Esophagus mucosa (tissue), 1 donor: Measurements from ENCODE around the gene RAB22A. TPM values are rescaled to one million over a fixed set of nuclear protein-coding genes. Genes with fewer than 3 reads are reported as not detected.
"Not testable (repeated sequence)": the region's sequence is repeated elsewhere in the genome, so short reads cannot be mapped to it uniquely, and the experiment has no call there.

Experiments used
- ATAC-seq: fragments of 200-7000 bp; cut with Tn5 transposase; one replicate; pipeline ENCODE4 v1.9.1; 2020
- total RNA-seq: library from RNA; stranded (reverse); gene quantifications from one replicate; pipeline ENCODE4 v1.2.4, GENCODE V29; 2023
- donor health status: DM: yes; HTN: yes; CAD: no.

RAB22A gene
- total RNA-seq, 1 donor from 2014 or later = 24.7 TPM

GRCh38 chr20:58344741-58345140 lies 35.2 kb downstream of the RAB22A start:
- ATAC-seq = no peak

- ATAC-seq = peak; percentile 66
Measured at GRCh38 chr20:58349570-58349969, 40.1 kb downstream of the RAB22A start.

DNA sequence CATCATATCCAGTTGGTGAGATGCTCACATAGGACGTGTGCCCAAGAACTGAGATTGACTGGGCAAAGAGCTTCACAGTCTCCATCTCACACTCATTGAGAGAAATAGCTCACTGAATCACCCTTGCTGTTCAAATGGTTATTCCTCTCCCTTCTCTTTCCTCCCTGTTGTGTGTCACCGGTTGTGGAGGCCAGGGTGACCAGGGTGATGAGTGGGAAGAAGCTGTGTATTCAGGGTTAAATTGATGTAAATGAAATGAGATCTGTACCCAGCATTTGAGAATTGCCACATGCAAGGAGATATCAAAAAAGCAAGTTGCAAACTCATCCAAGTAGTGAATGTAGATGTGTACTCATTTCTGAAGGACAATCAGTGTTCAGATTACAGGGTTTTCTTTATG lies 43.0 kb downstream of the RAB22A start:
- ATAC-seq = no peak

GRCh38 chr20:58359441-58359840 lies 49.9 kb downstream of the RAB22A start:
- ATAC-seq = no peak

DNA sequence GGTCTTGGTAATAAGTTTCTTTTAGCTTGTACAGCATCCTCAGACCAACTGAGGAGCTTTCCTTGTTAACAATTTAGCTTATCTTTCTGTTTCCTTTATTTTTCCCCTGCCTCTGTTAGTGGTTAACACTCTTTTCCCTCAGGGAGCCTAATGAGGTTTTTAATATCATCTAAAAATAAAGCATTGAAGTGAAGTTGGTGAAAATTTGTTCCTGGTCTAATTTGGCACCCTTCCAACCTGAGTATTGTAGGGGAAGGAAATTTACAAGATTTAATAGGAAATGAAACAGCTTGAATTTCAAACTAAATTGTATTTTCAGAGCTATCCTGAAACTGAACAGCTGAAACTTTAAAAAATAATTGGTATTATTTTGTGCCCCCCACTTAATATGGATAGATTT lies 51.4 kb downstream of the RAB22A start:
- ATAC-seq = no peak

DNA sequence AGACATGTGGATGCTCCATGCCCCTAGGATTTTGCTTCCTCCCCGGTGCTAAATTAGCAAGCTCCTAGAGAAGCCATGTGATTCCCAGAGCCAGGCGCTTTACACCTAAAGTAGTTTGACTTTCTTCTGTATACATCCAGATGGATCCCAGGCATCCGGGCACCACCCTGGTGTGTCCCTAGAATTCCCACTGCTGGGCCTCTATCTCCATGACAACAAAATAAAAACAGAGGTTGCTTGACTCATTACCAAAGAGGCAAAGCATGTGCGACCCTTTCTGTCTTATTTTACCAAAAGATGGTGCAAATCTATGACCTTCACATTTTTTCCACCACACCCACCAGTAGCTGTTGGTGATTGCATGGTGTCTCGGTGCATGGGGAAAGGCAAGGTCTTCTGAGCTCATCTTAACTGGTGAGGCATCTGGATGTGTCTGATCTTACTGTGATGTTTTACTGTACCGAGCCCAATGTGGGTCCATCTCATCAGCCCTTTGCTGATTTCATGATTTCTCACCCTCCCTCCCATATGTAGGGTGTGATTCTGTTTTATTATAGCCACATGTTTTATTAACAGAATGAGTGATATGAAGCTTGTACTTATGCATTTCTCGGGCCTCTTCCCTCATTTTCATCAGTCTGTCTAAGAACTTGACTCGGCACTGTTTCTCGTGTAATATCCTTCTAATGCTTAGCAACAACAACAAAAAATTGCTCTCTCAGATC lies 52.1 kb downstream of the RAB22A start:
- no peak for ATAC-seq

- no peak for ATAC-seq
Measured at GRCh38 chr20:58362206-58362516, 52.6 kb downstream of the RAB22A start.

- ATAC-seq = no peak
Measured at GRCh38 chr20:58362970-58363369, 53.5 kb downstream of the RAB22A start.

GRCh38 chr20:58366866-58367265 lies 57.4 kb downstream of the RAB22A start:
- no peak for ATAC-seq

DNA sequence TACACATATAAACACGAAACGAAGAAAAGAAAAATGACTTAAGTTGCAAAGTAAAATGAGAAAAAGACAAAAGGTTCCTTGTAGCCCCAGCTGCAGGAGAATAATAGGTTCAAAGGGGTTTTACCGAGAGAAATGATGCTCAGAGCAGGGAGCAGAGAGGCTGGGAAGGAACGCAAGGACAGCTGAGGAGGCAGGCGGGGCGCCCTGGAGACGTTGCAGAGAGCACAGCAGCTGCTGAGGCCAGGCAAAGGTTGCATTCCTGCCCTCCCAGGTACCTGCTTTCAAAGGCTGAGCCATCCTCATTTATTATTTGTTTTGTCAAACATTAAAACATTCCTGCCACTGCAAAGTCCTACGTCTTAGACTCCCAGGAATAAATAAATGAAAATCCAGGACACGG lies 63.3 kb downstream of the RAB22A start:
- ATAC-seq = no peak

- not testable (repeated sequence) for ATAC-seq
Measured at GRCh38 chr20:58373296-58373695, 63.8 kb downstream of the RAB22A start.

DNA sequence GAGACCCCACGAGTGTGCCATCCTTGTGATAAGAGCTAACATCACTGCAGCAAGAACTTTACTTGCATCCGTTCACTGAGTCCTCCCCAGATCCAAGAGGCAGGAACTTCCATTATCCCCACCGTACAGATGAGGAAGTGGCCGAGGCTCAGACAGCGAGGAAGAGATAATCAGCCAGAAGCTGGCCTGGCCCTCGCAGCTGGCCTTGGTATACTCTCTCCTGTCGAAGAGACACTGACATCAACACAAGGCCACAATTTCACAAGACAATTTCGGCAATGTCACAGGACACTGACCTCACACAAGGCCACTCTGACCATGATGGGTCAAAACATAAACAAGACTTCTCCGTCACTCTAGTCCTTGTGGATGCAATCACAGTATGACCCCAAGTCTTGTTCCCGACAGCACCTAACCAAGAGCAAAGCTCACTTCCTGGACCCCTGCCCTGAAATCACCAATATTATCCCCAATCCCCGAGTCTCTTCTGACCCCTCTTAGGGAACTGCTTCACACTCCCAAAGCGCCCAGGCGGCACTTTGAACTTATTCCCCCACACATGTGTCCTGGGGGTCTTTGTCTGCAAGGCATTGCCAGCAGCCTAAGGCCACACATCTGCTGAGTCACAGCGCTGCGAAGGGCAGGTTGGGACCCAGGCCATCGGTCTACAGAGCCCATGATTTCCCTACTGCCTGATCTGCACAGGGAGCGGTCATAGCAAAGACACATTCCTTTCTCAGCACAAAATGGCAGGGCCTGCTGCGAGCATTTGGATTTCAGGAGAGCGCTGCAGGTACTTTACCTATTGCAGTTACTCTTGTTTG lies 64.7 kb downstream of the RAB22A start:
- no peak for ATAC-seq

DNA sequence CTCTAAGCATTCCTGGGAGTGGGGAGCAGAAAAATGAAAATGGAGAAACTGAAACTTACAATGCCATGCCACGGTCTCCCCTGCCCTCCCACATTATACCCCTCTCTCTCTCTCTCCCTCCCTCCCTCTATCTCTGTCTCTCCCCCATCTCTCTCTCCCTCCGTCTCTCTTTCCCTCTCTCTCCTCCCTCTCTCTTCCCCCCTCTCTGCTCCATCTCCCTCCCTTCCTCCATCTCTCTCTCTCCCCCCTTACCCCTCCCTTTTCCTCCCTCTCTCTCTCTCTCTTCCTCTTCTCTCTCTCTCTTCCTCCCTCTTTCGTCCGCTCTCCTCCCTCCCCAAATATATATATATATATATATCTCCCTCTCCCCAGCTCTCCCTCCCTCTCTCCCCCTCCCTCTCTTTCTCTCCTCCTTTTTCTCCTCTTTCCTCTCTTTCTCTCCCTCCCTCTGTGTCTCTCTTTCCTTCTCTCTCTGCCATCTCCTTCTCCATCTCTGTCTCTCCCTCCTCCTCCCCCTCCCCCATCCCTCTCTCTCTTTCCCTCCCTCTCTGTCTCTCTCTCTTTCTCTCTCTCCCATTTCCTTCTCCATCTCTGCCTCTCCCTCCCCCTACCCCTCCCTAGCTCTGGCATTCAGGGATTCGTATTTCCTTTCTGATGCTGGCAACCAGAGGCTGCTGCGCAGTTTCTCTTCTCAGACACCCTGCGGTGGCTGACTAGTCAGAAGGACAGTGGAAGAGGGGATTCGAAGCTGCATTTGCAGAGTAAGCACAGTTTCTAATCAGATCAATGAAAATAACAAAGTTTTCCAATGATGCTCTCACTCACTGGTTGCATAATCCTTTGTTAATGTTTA lies 65.6 kb downstream of the RAB22A start:
- ATAC-seq = no peak

DNA sequence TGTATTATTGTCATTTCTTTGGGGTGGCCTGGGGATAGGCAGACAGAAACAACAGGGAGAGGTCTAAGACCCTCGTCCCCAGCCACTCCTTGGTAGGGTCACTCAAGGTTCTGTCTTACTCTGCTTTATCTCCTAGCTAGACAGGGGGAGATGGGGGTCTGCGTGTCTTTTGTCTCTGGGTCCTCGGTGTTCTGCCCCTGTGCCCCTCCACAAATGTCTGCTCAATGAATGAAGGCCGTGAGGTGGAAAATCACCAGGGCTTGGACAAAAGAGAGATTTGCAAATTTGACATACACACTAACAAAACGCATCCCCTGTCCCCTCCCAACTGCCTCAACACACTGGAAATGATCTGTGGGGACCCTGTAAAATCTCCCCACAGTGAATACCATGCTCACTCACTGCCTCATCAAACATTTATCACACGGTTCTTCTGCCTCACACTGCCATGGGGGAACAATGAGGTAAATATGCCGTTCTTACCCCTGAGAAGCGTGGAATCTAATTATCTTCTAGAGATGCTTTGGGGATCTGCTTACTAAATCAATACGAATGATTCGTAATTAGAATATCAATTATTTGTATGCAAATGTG lies 66.3 kb downstream of the RAB22A start:
- no peak for ATAC-seq

- ATAC-seq = no peak
Measured at GRCh38 chr20:58377017-58377416, 67.5 kb downstream of the RAB22A start.

GRCh38 chr20:58377766-58378401 lies 68.4 kb downstream of the RAB22A start:
- ATAC-seq = no peak

DNA sequence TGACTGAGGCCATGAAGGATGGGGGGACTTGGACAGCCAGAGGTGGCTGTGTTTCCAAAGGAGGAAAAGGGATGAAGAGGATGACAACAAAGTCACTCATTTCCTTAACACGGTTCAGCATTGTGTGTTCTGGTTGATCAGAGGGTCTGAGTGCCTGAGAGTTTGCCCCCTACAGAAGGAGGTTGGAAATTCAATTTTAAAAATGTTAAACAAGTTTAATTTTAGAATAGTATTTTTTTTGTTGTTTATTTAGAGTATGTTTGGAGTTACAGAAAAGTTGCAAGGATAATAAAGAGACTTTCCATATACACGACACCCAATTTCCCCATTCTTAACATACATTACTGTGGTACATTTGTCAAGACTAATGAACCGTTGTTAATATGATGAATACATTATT lies 69.2 kb downstream of the RAB22A start:
- no peak for ATAC-seq

DNA sequence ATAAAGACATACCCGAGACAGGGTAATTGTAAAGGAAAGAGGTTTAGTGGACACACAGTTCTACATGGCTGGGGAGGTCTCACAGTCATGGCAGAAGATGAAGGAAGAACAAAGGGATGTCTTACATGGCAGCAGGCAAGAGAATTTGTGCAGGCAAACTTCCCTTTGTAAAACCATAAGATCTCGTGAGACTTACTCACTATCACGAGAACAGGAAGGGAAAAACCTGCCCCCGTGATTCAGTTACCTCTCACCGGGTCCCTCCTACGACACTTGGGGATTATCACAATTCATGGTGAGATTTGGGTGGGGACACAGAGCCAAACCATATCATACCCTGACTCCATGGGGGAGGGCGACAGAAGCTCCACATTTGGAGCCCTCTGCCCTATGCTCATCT lies 72.1 kb downstream of the RAB22A start:
- ATAC-seq = no peak

DNA sequence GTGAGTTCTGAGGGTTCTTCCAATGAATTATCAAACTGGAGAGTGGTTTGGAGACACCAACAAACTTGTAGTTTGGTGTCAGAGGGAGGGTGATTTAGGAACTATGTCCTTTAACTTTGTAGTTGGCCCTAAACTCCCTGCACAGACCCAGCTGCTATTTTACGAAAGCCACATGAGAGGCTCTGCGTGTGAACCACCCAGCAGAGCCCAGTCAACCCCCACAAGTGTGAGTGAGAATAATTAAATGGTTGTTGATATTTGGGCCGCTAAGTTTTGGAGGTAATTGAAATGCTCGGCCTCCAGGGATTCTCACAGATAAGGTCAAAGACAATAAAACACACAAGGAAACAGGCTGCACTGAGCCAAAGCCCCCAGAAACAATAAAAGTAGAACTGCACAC lies 72.6 kb downstream of the RAB22A start:
- ATAC-seq = no peak

- no peak for ATAC-seq
Measured at GRCh38 chr20:58384821-58385220, 75.3 kb downstream of the RAB22A start.

DNA sequence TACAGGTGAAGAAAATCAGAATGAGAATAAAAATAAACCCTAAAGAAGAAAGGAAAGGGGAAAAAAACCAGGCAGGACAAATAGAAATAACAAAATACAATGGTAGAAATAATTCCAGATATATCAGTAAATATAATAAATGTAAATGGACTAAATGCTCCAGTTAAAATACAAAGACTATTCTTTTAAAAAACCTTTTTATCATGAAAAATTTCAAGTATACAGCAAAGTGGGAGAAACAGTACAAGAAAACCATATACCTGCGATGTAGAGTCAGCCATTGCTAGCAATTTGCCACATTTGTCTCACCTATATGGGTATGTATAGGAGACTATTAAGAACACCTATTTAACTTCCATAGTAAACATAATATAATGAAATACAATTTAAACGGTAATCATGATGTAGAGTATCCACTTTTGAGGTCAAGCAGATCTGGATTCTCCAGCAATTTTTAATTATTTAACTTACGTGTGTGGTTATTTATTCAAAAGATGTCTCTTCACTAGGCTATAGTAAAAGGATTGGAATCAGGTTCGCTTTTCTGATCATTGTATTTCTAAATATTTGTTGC lies 78.6 kb downstream of the RAB22A start:
- no peak for ATAC-seq

- peak; percentile 99 for ATAC-seq
Measured at GRCh38 chr20:58388882-58389323, 79.4 kb downstream of the RAB22A start, which contains the start of gene VAPB. Gene VAPB (plus strand): TSS chr20:58389229. CDS start chr20:58389460, 231 bp downstream.
